CD4-positive, alpha-beta T cell treated with Interleukin-17A for 1 hour (primary cell): Measurements from ENCODE around the gene MAGI2.

Source experiments
- DNase-seq: peaks from one replicate; pipeline ENCODE4 v3.0.0-alpha.2; 2020

Gene MAGI2

GRCh38 chr7:78864339-78864738 is 589.1 kb downstream of the MAGI2 start:
- no peak for DNase-seq

- DNase-seq, result no peak
Observed at GRCh38 chr7:78863281-78863680, 590.2 kb downstream of the MAGI2 start.

- no peak for DNase-seq
Observed at GRCh38 chr7:78862411-78862900, 591.0 kb downstream of the MAGI2 start.

- DNase-seq, result no peak
Observed at GRCh38 chr7:78852951-78853350, 600.5 kb downstream of the MAGI2 start.

GRCh38 chr7:78850093-78850740 is 603.2 kb downstream of the MAGI2 start:
- DNase-seq, result no peak

- DNase-seq, result no peak
Observed at GRCh38 chr7:78845155-78845554, 608.3 kb downstream of the MAGI2 start.

- DNase-seq, result no peak
Observed at GRCh38 chr7:78842068-78842467, 611.4 kb downstream of the MAGI2 start.

GRCh38 chr7:78835897-78836296 is 617.6 kb downstream of the MAGI2 start:
- DNase-seq, result no peak

GRCh38 chr7:78828317-78828716 is 625.1 kb downstream of the MAGI2 start:
- no peak for DNase-seq

- DNase-seq, result no peak
Observed at GRCh38 chr7:78803501-78804127, 649.9 kb downstream of the MAGI2 start.

- no peak for DNase-seq
Observed at GRCh38 chr7:78794101-78794500, 659.4 kb downstream of the MAGI2 start.

GRCh38 chr7:78792624-78793023 is 660.8 kb downstream of the MAGI2 start:
- no peak for DNase-seq

- DNase-seq, result no peak
Observed at GRCh38 chr7:78792006-78792405, 661.5 kb downstream of the MAGI2 start.

GRCh38 chr7:78788464-78788863 is 665.0 kb downstream of the MAGI2 start:
- no peak for DNase-seq

- no peak for DNase-seq
Observed at GRCh38 chr7:78787854-78788253, 665.6 kb downstream of the MAGI2 start.

- no peak for DNase-seq
Observed at GRCh38 chr7:78786055-78786454, 667.4 kb downstream of the MAGI2 start.

- DNase-seq, result no peak
Observed at GRCh38 chr7:78783179-78783962, 670.1 kb downstream of the MAGI2 start.

- no peak for DNase-seq
Observed at GRCh38 chr7:78780560-78780959, 672.9 kb downstream of the MAGI2 start.

GRCh38 chr7:78779788-78780187 is 673.7 kb downstream of the MAGI2 start:
- DNase-seq, result no peak

- DNase-seq, result no peak
Observed at GRCh38 chr7:78777829-78778228, 675.6 kb downstream of the MAGI2 start.

GRCh38 chr7:78770422-78771410 is 682.8 kb downstream of the MAGI2 start:
- DNase-seq, result no peak

- no peak for DNase-seq
Observed at GRCh38 chr7:78769481-78770101, 683.9 kb downstream of the MAGI2 start.
